Measurements from ENCODE around the gene FAM199X.

GRCh38 chrX:104173841-104174240 is 7.6 kb downstream of the FAM199X start:
- TF ChIP-seq CTCF (IDR thresholded peaks at IDR 0.05) (no peak), POLR2AphosphoS5 (IDR thresholded peaks at IDR 0.05) (no peak), POLR2A (IDR thresholded peaks at IDR 0.05) (no peak), EP300 (IDR thresholded peaks at IDR 0.05) (no peak)

Data from gastroesophageal sphincter (tissue), 3 donors.